Activated CD8-positive, alpha-beta T cell treated with anti-CD3 and anti-CD28 coated beads, Interleukin-2, amount 10 ng/mL, durations not matched to agents 7 days and 5 days (primary cell): ENCODE measurements around the gene PIRT. TPM values are rescaled to one million over a fixed set of nuclear protein-coding genes. Genes with fewer than 3 reads are reported as not detected.
"Not testable (repeated sequence)": the region's sequence is repeated elsewhere in the genome, so short reads cannot be mapped to it uniquely, and the experiment has no call there.

Experiments used
- ATAC-seq: fragments of 150-1000 bp; cut with Tn5 transposase; one replicate; pipeline ENCODE4 v1.10.0; 2021; ENCODE audit warnings: moderate library complexity
- CTCF ChIA-PET: fragments of 350-600 bp; sonication (Branson Sonifier 250); formaldehyde crosslinking; loops from one replicate; lab custom pipeline; 2021; ENCODE audit warnings: antibody characterized with exemption; lab: Charles Lee
- POLR2A ChIA-PET: fragments of 350-600 bp; sonication (Branson Sonifier 250); formaldehyde crosslinking; loops from one replicate; lab custom pipeline; 2021; ENCODE audit warnings: antibody characterized with exemption; lab: Charles Lee
- DNase-seq: peaks from one replicate; pipeline ENCODE4 v3.0.0-alpha.2; 2020
- H3K27ac Mint-ChIP-seq: one replicate; pipeline ENCODE4 v1.8.0; 2021; ENCODE audit warnings: mild to moderate bottlenecking, mixed read lengths
- H3K27me3 Mint-ChIP-seq: one replicate; pipeline ENCODE4 v1.8.0; 2021; ENCODE audit warnings: low read depth, mixed read lengths
- H3K36me3 Mint-ChIP-seq: one replicate; pipeline ENCODE4 v1.8.0; 2021; ENCODE audit warnings: low read depth, mixed read lengths
- H3K4me1 Mint-ChIP-seq: one replicate; pipeline ENCODE4 v1.8.0; 2021; ENCODE audit warnings: low read depth, mixed read lengths
- H3K4me3 Mint-ChIP-seq: one replicate; pipeline ENCODE4 v1.8.0; 2021; ENCODE audit warnings: mild to moderate bottlenecking, mixed read lengths
- H3K9me3 Mint-ChIP-seq: one replicate; pipeline ENCODE4 v1.8.0; 2022; ENCODE audit warnings: mixed read lengths; ENCODE audit not compliant: insufficient read depth
- total RNA-seq, 2 experiments: library from RNA; stranded (reverse); gene quantifications; one replicate each; pipeline ENCODE4 v1.2.3, GENCODE V29; 2021

Gene PIRT
- not detected for total RNA-seq

GRCh38 chr17:10837921-10838320, at the start of gene PIRT:
TSS of gene PIRT (minus strand) at chr17:10838087. CDS start at chr17:10825645, 12,442 bp downstream.
- no peaks in the 10 kb centered on the region for H3K9me3 Mint-ChIP-seq
- DNase-seq, result no peak
- no peaks in the 10 kb centered on the region for H3K27me3 Mint-ChIP-seq
- ChIA-PET POLR2A (no interaction called here), CTCF (no interaction called here)
- no peaks in the 10 kb centered on the region for H3K4me1 Mint-ChIP-seq
- ATAC-seq, result no peak
- no peak within 1 kb of the TSS for H3K27ac Mint-ChIP-seq
- no peak within 1 kb of the TSS for H3K4me3 Mint-ChIP-seq
- H3K36me3 Mint-ChIP-seq, result no peaks in the 10 kb centered on the region

GRCh38 chr17:10881959-10882358, 44.1 kb upstream of the PIRT start:
- H3K4me3 Mint-ChIP-seq, result no peak overlapping the region

DNA sequence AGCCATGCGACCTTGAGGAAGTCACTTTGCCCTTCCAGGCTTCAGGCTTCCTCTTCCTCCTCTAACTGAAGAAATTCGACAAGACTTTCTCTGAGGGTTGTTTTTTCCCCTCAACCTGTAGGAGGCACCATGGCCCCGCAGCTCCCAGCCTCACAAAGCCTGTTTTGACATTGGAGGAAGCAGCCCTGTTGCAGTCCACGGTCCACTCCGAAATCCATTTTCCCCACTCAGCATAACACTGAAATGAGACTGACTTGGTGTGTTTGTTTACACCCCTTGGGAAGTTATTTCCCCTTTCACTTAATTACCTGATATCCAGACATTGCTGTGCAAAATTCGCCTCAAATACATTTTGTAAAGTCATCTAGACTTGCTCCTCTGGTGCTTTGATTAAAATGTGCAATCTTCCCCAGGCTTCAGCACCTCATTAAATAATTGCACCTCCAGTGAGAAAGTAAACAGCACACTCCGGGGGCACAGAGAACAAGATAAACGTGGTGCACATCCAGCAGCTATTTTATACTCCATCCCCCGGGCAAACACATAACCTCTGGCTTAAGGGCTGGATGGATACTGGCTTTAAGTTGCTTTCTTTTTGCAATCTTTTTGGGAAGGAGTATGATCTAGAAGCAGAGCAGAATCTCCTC, 41.4 kb upstream of the PIRT start:
- H3K4me1 Mint-ChIP-seq, result no peaks in the 10 kb centered on the region
- H3K27ac Mint-ChIP-seq, result no peak overlapping the region
- ATAC-seq (no peak), DNase-seq (no peak)
- H3K9me3 Mint-ChIP-seq, result no peaks in the 10 kb centered on the region
- POLR2A ChIA-PET, result no interaction called here
- CTCF ChIA-PET, result no interaction called here
- no peak overlapping the region for H3K4me3 Mint-ChIP-seq
- H3K36me3 Mint-ChIP-seq, result no peaks in the 10 kb centered on the region
- no peaks in the 10 kb centered on the region for H3K27me3 Mint-ChIP-seq

More at GRCh38 chr17:10881959-10882358, 44.1 kb upstream of the PIRT start:
- CTCF ChIA-PET, result no interaction called here
- POLR2A ChIA-PET, result no interaction called here
- no peaks in the 10 kb centered on the region for H3K4me1 Mint-ChIP-seq
- H3K36me3 Mint-ChIP-seq, result no peaks in the 10 kb centered on the region
- H3K27ac Mint-ChIP-seq, result no peak overlapping the region
- H3K9me3 Mint-ChIP-seq, result no peaks in the 10 kb centered on the region
- DNase-seq (no peak), ATAC-seq (no peak)
- H3K27me3 Mint-ChIP-seq, result no peaks in the 10 kb centered on the region

DNA sequence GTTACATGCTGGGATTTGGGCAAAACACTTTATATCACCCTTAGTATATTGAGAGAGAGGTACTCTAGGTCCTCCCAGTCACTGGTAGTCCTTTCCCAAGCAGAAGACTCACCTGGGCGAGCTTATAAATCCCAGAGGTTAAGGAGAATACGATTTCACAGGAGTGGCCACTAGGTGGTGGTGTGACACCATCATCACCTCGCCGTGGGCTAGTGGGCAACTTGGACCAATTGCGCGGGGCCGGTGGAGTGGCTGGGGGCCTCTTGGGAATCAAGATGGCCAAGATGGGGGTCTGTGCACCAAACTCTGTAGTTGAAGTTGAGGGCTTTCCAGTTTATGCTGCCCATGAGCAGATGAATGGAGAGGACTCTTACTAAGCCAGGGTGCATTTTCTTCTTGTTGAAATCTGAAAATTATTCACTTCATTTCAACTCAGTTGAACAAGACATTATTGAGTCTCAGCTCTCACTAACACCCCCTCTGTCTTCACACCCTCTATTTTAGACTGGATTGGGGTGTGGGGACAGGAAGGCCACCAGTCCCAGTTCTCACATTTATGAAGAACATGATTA, 38.2 kb upstream of the PIRT start:
- Mint-ChIP-seq H3K36me3 (no peaks in the 10 kb centered on the region), H3K27ac (no peak overlapping the region), H3K27me3 (no peaks in the 10 kb centered on the region), H3K4me3 (no peak overlapping the region), H3K4me1 (no peaks in the 10 kb centered on the region), H3K9me3 (no peaks in the 10 kb centered on the region)
- ATAC-seq, result no peak
- ChIA-PET CTCF (interaction anchor here (0.6 to 3.0 kb wide), 16 partner anchors 13 to 1866 kb away, joined by 3 to 18 read pairs (median 4); no protein-coding TSS in a partner anchor), POLR2A (no interaction called here)
- DNase-seq, result peak; percentile 36

DNA sequence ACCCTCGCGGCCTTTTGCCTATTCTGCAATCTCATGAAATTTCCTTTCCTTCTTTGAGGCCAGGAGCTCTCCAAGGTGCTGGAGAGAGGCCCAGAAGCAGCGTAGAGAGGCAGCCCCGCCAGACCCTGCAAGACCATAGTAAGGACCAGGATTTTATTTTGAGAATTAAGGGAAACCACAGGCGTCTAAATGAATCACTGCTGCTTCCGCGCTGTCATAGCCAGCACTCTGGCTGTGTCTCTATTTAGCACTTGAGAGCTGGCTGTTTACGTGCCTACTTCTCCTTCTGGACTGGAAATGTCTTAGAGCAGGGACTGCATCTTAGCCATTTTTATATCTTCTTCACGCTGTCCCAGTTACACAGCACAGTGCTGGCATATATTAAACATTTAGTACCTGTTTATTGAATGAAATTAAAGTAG, 37.6 kb upstream of the PIRT start:
- DNase-seq (peak; percentile 38), ATAC-seq (no peak)
- no peaks in the 10 kb centered on the region for H3K9me3 Mint-ChIP-seq
- POLR2A ChIA-PET, result no interaction called here
- CTCF ChIA-PET, result interaction anchor here (0.6 to 3.0 kb wide), 14 partner anchors 13 to 1866 kb away, joined by 3 to 18 read pairs (median 4); no protein-coding TSS in a partner anchor
- no peaks in the 10 kb centered on the region for H3K27me3 Mint-ChIP-seq
- no peaks in the 10 kb centered on the region for H3K4me1 Mint-ChIP-seq
- no peak overlapping the region for H3K4me3 Mint-ChIP-seq
- H3K27ac Mint-ChIP-seq, result no peak overlapping the region
- H3K36me3 Mint-ChIP-seq, result no peaks in the 10 kb centered on the region

GRCh38 chr17:10871914-10872313, 34.0 kb upstream of the PIRT start:
- Mint-ChIP-seq H3K36me3 (no peaks in the 10 kb centered on the region), H3K4me1 (no peaks in the 10 kb centered on the region)
- DNase-seq, result no peak

GRCh38 chr17:10870336-10871050, 32.6 kb upstream of the PIRT start:
- DNase-seq, result no peak
- ChIA-PET POLR2A (no interaction called here), CTCF (no interaction called here)
- no peaks in the 10 kb centered on the region for H3K36me3 Mint-ChIP-seq
- H3K9me3 Mint-ChIP-seq, result no peaks in the 10 kb centered on the region
- no peak overlapping the region for H3K4me3 Mint-ChIP-seq
- no peaks in the 10 kb centered on the region for H3K27me3 Mint-ChIP-seq
- no peaks in the 10 kb centered on the region for H3K4me1 Mint-ChIP-seq
- no peak for ATAC-seq
- no peak overlapping the region for H3K27ac Mint-ChIP-seq

More at GRCh38 chr17:10871914-10872313, 34.0 kb upstream of the PIRT start:
- Mint-ChIP-seq H3K27ac (no peak overlapping the region), H3K4me3 (no peak overlapping the region), H3K27me3 (no peaks in the 10 kb centered on the region), H3K9me3 (no peaks in the 10 kb centered on the region)
- ATAC-seq, result no peak
- ChIA-PET CTCF (no interaction called here), POLR2A (no interaction called here)

GRCh38 chr17:10868744-10869143, 30.9 kb upstream of the PIRT start:
- POLR2A ChIA-PET, DNase-seq, H3K9me3 Mint-ChIP-seq, H3K27ac Mint-ChIP-seq, ATAC-seq, H3K36me3 Mint-ChIP-seq, H3K4me1 Mint-ChIP-seq, H3K27me3 Mint-ChIP-seq, H3K4me3 Mint-ChIP-seq: not testable (repeated sequence)
- CTCF ChIA-PET, result interaction anchor here (1.3 kb wide), 1 partner anchor 776 kb away, joined by 3 read pairs; no protein-coding TSS in a partner anchor

- POLR2A ChIA-PET, result no interaction called here
- no peaks in the 10 kb centered on the region for H3K27me3 Mint-ChIP-seq
- no peaks in the 10 kb centered on the region for H3K36me3 Mint-ChIP-seq
- H3K4me3 Mint-ChIP-seq, result no peak overlapping the region
- no peaks in the 10 kb centered on the region for H3K4me1 Mint-ChIP-seq
- CTCF ChIA-PET, result no interaction called here
- H3K27ac Mint-ChIP-seq, result no peak overlapping the region
- no peaks in the 10 kb centered on the region for H3K9me3 Mint-ChIP-seq
- ATAC-seq, result no peak
- DNase-seq, result no peak
Measured at GRCh38 chr17:10859051-10859450, 21.2 kb upstream of the PIRT start.

- no peak overlapping the region for H3K27ac Mint-ChIP-seq
- DNase-seq, result no peak
- H3K27me3 Mint-ChIP-seq, result no peaks in the 10 kb centered on the region
- H3K4me1 Mint-ChIP-seq, result no peaks in the 10 kb centered on the region
- ATAC-seq, result no peak
- ChIA-PET POLR2A (no interaction called here), CTCF (no interaction called here)
- no peaks in the 10 kb centered on the region for H3K9me3 Mint-ChIP-seq
- no peaks in the 10 kb centered on the region for H3K36me3 Mint-ChIP-seq
- H3K4me3 Mint-ChIP-seq, result no peak overlapping the region
Measured at GRCh38 chr17:10857976-10858375, 20.1 kb upstream of the PIRT start.

- H3K36me3 Mint-ChIP-seq, H3K4me1 Mint-ChIP-seq, H3K4me3 Mint-ChIP-seq, H3K27me3 Mint-ChIP-seq, DNase-seq, POLR2A ChIA-PET, H3K27ac Mint-ChIP-seq, H3K9me3 Mint-ChIP-seq, ATAC-seq: not testable (repeated sequence)
- CTCF ChIA-PET, result interaction anchor here (0.6 to 7.5 kb wide), 4 partner anchors 65 to 201 kb away, joined by 3 to 76 read pairs (median 32); no protein-coding TSS in a partner anchor
Measured at GRCh38 chr17:10846636-10847035, 8.7 kb upstream of the PIRT start.

DNA sequence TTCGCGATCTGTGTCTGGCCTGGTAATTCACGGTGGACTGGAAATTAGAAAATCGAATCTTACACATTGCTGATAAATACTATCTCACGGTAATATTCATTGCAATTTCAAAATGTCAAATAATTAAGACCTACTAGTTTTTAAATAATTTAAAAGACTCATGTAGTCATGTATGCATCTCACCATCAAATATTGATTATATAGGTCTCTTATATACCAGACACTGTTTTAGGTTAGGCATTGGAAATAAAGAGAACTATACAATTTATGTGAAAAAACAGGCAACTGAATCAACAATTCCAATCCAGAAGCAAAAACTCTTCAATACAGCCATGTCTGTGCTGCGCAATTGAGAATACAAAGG, 7.5 kb upstream of the PIRT start:
- no peak for ATAC-seq
- DNase-seq, result no peak
- Mint-ChIP-seq H3K36me3 (no peaks in the 10 kb centered on the region), H3K27ac (no peak overlapping the region), H3K9me3 (no peaks in the 10 kb centered on the region), H3K4me3 (peak overlapping the region; percentile 75), H3K27me3 (peaks cover 6% of the 10 kb centered on the region), H3K4me1 (peaks cover 6% of the 10 kb centered on the region)
- POLR2A ChIA-PET, result no interaction called here
- CTCF ChIA-PET, result interaction anchor here (0.7 to 7.5 kb wide), 11 partner anchors 55 to 228 kb away, joined by 3 to 76 read pairs (median 5); no protein-coding TSS in a partner anchor
